Islet of Langerhans (tissue), 1 donor: ENCODE measurements around the gene TMTC4.

Experiments
- FAIRE-seq: peaks from one replicate; lab custom pipeline; 2011; peaks lifted over from hg19 to GRCh38; lab: Jason Lieb, UNC

Gene TMTC4

GRCh38 chr13:100665403-100665802 is 9.2 kb downstream of the TMTC4 start:
- no peak for FAIRE-seq

DNA sequence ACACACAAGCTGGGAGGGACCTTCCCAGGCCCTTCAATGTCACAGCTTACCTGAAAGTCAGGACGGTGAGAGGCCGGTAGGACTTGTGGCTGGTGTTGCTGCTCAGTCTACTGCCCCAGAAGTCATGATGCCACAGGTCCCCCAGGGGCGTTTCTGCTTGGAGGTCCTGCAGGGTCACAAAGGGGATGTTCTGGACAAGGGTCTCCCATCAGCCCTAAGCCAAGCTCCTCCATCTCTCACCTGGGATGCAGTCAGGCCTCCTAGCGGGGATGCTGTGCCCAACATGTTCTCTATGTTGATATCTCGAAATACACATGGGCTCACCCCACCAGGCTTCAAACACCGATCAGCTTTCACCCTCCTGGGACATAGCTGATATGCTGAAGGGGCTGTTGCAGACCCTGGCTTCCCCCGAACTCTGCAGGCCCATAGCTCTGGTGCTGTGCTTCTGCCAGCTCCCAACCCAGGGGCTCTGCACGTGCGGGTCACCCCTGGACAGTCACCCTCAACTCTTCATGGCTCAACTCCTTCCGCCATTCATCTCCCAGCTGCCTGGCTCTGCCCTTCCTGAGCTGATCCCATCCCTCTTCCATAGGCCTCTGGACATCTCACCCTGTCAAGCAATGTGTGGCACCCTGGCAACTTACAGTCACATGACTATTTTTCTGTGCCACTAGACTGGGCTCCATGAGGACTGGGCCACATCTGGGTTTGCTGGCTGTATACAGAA is 10.3 kb downstream of the TMTC4 start:
- FAIRE-seq: no peak

DNA sequence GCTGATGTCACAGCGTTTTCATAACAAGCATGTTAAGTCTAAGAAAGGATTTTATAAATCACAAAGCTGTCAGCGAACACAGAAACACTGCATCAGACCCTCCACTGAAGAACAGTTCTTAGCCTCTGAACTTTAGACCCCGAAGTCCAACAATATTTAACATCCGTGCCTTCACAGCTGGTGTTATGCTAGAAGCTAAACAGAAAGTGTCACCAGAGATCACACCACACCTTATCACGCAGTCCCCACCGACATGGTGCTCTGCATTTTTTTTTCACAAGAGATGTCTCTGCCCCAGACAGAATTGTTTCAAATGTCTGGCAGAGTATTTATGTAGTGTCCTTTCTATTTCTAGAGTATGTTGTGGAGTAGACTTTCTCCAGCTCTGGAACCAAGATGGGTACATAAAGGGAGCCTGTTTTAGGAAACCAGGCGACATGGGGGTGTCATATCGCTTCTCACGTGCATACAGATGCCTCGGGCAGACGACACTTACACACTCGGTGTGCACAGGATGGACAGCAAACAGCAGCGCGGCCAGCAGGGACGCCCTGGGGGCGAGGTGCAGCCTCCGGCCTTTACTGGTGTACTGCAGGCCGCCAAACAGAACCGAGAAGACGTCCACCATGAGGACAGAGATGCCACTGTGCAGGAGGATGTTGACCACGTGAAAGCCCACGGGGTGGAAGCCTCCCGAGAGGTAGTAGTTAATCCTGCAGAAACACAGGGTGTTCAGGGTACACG is 12.0 kb downstream of the TMTC4 start:
- no peak for FAIRE-seq

- FAIRE-seq: no peak
These were observed 13.8 kb downstream of the TMTC4 start for GRCh38 chr13:100660761-100661160.

DNA sequence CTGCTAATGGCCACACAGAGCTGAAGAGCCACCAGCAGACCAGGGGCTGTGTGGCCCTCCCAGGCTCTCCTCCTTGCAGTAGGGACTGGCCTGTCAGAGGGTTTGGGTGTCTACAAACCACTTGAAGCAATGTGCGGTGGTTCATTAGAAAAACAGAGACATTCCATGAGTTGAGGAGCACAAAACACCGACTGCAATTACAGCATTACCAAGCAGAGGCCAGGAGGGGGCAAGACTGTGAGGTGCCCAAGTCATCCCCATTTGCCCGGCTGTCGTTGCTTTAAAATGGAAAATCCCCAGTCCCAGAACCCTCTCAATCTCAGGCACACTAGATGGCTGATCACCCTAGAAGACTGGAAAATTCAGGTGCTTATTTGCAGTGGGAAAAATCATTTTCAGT is 15.0 kb downstream of the TMTC4 start:
- FAIRE-seq: no peak

DNA sequence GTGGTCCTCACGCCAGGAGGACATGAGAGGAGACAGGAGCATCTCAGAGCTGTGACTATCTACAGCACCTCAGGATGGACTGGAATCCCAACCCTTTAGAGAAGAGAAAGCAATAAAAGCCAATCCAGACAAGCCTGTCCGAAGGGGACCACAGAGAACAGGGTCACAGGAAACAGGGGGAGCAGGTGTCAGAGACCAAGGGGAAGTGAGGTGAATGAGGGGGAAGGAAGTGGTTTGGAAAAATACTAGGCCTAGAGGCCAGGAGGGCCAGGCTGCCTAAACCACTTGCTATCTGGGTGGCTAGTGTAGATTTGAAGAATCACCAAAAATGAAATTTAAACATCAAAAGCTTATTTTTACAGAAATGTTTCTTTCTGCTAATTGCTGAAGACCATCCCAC is 16.2 kb downstream of the TMTC4 start:
- FAIRE-seq: no peak

GRCh38 chr13:100657881-100658315 is 16.7 kb downstream of the TMTC4 start:
- no peak for FAIRE-seq

DNA sequence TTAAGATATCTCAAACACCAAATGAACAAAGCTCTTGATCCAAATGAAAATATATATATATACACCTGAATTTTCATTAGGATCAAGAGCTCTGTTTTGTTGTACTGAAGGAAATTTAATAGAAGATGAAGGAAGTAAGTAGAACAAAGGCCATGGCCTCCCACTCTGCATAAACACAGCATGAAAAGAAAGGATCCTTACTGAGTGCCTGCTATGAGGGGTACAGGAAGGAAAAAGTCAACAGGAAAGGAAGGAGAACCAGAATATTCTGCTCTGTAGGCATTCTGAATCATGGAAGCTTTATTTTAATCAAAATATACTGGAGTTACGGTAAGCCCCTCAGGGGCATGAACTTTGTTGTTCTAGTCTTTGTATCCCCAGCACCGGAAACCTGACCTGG is 22.1 kb downstream of the TMTC4 start:
- FAIRE-seq: no peak

GRCh38 chr13:100650326-100650725 is 24.3 kb downstream of the TMTC4 start:
- FAIRE-seq: no peak

DNA sequence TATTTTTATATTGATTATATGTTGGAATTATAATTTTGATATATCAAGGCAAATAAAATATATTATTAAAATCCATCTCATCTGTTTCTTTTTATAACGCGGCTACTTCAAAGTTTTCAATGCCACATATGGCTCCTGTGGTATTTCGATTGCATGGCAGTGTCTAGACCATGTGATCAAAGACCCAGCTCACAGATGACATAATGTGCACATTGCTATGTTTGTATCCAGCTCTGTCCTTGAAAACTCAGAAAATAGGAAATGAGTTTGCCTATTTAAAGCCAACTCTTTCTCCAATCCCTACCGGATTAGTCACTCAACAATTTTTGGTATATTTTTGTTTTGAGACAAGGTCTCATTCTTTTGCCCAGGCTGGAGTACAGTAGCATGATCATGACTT is 26.2 kb downstream of the TMTC4 start:
- FAIRE-seq: no peak

- FAIRE-seq: no peak
These were observed 27.7 kb downstream of the TMTC4 start for GRCh38 chr13:100646871-100647270.

DNA sequence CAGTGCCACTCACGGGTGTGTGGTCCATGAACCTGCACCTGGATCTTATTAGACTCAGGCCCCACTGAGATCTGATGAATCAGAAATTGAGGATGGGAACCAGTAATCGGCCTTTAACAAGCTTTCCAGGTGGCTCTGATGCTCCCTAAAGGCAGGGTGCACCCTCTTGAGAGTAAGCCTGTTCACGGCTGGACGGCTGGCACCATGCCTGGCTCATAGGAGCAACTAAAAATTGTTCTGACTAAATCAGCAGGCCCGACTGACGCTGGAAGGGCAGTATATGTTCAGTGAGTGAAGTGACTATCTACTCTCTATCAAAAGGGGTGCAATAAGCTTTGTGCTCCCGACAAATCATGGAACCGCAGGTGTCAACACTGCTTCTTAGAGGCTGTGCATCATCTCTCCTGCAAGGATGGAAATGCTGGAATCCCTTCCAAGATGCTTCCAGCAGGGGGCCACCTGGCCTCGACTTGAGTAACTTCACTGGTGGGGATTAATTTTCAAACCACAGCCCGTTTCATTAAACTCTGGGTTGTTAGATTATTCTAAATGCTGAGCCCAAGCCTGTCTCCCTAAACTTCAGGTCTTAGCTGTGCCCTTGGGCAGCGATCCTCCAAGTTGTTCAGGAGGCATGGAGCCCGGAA is 28.4 kb downstream of the TMTC4 start:
- no peak for FAIRE-seq

DNA sequence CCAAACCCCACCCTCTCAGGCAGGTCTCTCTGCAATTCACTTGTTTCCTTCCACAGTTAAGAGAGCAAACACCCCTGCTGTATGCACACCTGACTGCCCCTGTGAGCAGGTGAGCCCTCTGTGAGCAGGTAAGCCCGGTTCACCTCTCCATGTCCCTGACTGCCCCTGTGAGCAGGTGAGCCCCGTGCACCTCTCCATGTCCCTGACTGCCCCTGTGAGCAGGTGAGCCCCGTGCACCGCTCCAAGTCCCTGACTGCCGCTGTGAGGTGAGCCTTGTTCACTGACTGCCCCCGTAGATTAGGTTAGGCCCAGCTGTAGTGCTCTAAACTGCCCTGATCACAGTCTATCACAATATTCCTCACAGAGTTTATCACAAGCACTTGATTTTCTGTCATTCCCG is 29.2 kb downstream of the TMTC4 start:
- FAIRE-seq: no peak

- no peak for FAIRE-seq
These were observed 30.2 kb downstream of the TMTC4 start for GRCh38 chr13:100644371-100644770.

GRCh38 chr13:100637796-100638195 is 36.8 kb downstream of the TMTC4 start:
- no peak for FAIRE-seq

- no peak for FAIRE-seq
These were observed 37.2 kb downstream of the TMTC4 start for GRCh38 chr13:100637380-100637779.

DNA sequence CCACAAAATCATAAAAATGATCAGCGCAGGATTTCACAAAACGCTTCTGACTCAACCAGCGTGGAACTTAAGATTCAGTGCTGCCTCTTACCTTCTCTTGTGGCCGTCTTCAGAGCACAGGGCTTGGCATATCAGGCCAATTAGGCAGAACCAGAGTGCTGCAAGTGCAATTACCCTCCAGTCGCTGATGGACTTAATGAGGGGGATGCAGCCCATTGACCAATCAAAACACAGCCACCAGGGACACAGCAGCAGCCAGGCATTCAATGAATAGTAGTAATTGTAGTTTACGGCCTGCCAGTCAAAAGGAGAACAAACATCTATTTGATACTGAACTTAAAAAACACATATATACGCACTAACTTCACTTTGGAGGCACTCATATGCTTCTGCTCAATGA is 38.2 kb downstream of the TMTC4 start:
- no peak for FAIRE-seq

GRCh38 chr13:100636004-100636403 is 38.6 kb downstream of the TMTC4 start:
- no peak for FAIRE-seq

GRCh38 chr13:100634696-100635095 is 39.9 kb downstream of the TMTC4 start:
- FAIRE-seq: no peak

DNA sequence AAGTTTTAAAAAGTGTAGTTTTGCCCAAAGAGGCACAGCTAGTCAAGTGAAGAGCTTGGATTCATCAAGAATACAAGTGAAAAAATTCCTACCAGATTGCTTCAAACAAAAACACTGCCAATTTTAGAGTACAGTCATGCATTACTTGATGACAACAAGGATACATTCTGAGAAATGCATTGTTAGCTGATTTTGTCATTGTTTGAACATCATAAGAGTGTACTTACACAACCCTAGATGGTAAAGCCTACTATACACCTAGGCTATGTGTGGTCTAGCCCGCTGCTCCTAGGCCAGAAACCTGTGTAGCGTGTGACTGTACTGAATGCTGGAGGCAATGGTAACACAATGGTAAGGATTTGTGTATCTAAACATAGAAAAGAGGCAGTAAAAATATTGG is 41.1 kb downstream of the TMTC4 start:
- FAIRE-seq: no peak

DNA sequence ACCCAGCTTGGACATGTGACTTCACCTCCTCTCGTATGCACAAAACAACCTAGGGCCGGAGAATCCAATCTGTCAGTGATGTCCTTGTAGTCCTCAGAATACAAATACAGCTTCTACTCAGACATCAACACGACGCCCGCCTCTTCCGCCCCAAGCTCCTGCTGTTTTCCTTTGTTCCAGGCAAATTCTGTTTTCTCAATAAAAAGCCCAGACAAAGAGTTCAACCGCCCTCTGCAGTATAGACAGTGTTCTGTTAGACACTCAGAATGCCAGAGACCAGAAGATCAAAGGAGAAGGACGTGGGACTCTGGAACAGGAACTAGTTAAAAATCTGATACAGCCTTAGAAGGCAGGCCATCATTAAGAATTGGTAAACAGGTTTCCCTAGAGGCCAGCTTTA is 44.0 kb downstream of the TMTC4 start:
- no peak for FAIRE-seq

DNA sequence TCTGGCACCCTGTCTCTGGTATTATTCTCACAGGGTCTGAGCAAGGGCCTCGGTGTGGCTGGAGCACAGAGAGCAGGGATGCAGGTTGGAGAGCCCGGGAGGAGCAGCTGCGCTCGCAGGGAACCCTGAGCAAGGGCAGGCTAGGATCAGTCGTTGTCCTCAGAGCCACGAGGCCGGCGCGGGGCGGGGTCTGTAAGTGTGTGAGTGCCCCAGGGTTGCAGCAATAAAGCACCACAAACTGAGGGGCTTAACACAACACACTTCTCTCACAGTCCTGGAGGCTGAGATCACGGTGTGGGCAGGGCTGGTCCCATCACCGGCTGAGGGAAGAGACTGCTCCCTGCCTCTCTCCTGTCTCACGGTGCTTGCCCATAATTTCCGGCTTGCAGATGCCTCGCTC is 47.5 kb downstream of the TMTC4 start:
- no peak for FAIRE-seq

- no peak for FAIRE-seq
These were observed 49.1 kb downstream of the TMTC4 start for GRCh38 chr13:100625447-100625846.

- FAIRE-seq: no peak
These were observed 53.8 kb downstream of the TMTC4 start for GRCh38 chr13:100620792-100621191.
